GF-D8 (cell line): ENCODE data around the gene NKIRAS2.

ENCODE experiments used
- DNase-seq: peaks from one replicate; lab custom pipeline; 2025; lab: John Stamatoyannopoulos, UW

Gene NKIRAS2

DNA sequence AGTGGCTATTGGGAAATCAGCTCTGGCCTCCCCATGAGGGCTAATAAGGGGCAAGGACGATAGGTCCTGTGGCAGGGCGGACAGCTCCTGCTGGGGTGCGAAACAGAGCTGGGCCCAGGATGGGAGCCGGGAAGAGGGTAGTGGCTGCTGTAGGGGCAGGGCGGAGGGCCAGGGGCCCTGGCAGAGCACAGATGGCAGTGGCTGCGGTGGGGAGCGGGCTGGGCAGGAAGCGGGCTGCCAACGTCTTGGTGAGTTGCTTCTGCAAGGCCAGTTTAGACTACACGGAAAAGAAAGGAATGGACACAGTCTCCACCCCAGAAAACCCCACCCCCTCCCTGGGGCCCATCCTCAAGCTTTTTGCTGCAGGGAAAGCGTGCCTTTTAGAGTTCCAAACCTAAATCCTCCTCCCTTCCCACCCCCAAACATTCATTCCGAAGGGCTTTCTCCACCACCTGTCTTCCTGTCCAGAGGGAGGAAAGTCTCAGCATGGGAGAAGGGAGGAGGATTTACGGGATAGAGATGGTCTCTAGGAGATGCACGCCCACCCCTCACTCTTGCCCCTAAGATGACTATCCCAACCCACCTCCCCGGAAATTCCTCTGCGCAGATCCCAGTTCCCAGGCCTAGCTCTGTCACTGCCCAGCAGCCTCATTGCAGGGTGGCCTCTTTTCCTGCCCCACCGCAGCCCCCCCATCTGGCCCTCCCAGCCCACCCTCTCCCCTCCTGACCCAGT is 7.1 kb downstream of the NKIRAS2 start:
- no peak for DNase-seq

DNA sequence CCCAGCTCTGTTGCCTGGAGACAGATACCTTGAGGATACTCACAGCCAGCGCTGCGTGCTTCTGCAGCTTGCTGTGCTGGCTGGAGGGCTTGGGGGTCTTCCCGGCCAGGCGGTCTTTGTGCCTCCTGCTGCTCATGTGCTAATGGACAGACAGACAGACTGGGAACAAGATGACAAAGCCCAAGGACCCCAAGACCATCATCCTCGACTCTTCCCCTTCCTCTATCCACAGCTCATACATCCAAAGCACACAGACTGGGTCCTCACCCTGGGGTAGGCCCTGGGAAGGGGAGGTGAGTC is 7.7 kb downstream of the NKIRAS2 start:
- DNase-seq = no peak

DNA sequence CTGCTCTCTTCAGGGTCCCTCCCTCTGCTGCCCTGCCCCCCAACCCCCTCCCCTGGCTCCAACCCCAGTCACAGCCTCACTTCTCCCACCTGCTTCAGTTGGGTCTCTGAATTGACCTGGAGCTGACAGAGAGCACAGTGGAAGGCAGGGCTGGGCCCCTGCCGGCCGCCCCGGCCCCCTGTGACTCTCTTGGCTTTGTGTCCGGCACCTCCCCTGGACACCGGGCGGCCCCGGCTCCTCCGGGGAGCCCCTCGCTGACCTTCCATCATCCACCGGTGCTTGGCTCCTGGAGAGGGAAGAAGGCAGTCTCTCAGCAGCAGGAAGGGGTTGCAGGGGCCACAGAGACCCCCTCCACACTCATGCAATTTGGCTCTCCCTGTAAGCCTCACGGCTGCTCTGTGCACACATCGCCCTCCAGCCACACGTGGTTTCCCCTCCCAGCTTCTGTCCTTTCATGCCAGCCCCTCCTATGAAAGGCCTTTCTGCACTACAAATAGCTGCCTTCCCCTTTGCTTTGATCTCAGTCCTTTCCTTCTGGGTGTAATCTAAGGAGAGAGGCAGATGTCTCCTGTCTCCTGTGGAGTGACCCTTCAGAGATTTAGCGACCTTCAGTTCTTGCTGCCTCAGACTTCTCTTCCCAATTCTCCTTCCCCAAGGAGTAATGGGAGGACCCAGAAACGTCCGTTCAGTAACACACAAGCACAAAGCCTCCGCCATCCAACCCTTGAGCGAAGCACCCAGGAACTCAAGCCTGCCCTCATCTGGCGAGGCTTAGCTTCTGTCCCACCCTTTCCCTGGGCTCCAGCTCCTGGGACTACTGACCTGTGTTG is 8.3 kb downstream of the NKIRAS2 start:
- DNase-seq = no peak

DNA sequence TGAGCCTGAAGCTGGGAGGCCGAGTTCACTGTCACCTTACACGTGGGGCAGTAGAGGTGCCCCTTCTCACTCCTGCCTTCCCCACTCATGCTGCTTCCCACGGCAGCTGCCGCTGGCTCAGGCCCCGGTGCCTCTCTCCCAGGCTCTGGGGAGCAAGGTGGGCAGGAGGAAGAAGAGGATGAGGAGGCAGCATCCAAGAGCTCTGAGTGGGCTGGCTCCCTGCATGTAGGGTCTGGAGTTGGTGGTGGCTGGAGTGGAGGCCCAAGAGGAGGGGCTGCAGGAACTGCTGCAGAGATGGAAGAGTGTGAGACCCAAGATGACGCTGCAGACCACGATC is 8.9 kb downstream of the NKIRAS2 start:
- DNase-seq = no peak

DNA sequence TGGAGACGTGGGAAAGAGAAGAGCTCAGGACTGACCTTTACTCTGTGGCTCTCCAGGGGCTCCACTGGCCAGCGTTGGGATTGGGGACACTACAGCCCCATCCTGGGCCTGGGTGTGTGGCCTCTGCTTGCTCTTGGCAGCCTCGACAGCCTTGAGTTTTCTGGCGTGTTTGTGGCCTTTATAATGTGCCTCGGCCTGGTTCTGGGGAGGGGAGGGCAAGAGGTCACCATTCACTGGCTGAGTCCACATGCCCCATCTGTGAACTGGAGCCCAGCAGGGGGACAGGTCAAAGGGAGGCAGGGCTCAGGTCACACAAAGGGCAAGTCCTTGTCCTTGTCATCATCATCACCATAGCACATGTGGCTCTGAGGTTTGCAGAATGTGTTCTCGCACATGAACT is 11.7 kb downstream of the NKIRAS2 start:
- no peak for DNase-seq

DNA sequence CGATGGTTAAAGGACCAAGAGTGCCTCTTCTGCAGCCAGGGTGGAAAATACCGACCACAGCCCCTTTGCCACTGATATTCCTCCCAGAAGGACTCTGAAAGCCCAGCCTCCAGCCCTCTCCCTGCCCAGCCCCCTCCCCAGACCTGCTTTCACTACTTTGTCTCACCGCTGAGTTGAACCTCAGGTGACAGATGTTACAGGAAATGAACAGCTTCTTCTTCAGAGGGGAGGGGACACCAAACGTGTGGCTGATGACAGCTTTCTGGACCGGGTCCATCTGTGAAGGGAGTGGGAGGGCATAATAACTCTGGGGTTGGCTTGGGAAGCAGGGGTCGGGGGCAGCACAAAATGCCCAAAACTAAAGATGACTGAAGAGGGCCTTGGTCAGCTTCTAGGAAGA is 14.2 kb downstream of the NKIRAS2 start:
- no peak for DNase-seq

DNA sequence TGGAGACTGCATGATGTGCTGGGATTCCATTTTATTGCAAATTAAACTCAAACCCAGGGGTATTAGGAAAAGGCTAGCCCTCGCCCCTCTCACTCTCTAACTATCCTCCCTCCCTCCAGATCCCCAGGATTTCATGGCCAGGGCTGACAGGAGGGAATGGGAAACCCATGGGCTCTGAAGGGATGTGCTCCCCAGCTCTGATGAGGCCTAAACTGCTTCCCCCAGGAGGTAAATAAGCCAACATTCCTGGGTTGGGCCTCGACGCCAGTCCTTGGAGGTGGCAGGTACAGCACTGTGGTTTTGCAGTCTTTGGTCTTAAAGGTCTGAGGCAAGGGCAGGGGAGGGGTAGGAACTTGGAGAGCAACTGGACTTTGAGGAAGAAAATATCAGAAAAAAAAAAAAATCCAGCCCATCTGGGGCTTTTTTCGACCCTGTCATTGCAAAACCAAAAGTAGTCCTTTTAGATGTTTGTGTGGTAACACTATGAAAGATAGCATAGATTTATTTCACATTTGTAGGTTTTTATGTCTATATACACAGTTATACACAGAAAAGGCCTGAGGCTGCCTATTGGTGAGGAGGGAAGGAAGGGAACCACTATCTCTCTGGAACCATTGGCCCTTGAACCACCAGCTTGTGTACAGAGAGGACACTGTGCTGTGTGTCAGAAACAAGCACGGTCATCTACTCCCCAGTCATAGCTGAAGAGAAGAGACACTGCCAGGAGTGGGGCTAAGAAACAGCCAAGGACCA is 18.5 kb downstream of the NKIRAS2 start:
- no peak for DNase-seq

DNA sequence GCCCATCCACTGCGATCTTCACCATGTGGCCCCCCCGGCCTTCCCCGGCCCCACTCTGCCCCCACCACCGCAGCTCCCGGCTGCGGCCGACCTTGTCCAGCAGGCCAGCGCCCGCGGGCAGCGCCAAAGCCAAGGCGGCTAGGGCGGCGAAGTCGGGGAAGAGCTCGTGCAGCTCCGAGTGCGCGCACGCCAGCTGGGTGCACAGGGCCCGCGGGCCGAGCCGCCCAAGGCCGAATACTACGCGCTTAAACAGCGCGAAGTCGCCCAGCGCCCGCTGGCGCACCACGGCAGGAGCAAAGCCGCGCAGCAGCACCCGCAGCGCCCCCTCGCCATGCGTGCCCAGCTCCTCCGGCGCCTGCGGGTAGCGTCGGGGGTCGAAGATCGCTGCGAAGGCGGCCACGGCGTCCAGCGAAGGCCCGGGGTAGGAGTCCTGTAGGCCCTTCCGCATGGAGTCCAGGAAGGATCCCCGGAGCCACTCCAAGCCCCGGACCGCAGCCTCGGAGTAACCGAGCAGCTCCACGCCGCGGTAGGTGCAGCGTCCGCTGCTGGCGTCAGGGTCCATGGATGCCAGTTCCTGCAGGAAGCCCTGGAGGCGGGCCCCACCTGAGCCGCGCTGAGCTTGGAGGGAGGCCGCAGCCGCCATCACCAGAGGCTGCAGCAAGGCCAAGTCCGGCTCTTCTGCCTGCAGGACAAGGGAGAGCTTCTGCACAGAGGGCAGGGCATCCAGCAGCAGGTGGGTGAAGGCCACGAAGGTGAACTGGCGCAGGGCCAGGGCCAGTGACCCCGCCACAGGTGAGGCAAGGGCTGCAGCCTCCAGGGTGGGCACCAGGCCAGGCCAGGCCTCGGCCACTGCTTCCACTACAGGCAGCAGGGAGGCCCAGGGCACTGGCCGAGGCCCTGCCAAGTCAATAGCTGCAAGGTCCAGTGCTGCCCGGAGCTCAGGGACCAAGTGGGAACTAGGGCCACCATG is 20.2 kb downstream of the NKIRAS2 start:
- DNase-seq = no peak

DNA sequence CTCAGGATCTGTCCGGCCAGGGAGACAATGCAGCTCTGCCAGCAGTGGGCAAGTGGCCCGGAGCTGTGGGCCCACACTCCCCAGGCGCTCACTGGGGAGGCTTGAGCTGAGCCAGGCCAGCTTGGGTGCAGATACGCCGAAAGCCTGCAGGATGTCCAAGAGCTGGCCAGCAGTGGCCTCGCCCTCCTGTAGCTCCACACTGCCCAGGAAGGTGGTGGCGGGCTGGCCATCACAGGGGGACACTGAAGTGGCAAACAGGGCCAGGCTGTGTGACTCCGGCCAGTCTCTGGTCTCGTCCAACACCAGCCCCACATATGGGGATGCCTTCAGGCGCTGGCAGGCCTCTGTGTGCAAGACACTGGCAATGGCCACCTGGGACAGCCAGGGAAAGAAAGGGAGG is 20.9 kb downstream of the NKIRAS2 start:
- DNase-seq = no peak

DNA sequence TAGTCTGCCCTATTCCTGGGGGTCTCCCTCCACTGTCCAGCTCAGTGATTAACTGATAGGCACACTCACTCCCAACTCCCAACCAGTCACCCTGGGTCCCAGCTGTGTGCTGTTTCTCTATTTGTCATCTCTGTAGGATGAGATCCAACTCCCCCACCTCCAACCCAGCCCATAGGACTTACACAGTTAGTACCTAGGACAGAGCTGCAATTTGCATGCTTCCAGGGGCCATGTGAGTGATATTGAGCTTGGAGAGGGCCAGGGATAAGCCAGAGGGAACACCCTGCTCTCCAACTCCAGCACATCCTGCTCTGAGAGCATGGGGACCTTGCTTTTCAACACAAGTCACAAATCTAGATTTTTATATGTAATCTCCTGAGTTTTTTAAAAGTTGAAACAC is 21.7 kb downstream of the NKIRAS2 start:
- DNase-seq = no peak

DNA sequence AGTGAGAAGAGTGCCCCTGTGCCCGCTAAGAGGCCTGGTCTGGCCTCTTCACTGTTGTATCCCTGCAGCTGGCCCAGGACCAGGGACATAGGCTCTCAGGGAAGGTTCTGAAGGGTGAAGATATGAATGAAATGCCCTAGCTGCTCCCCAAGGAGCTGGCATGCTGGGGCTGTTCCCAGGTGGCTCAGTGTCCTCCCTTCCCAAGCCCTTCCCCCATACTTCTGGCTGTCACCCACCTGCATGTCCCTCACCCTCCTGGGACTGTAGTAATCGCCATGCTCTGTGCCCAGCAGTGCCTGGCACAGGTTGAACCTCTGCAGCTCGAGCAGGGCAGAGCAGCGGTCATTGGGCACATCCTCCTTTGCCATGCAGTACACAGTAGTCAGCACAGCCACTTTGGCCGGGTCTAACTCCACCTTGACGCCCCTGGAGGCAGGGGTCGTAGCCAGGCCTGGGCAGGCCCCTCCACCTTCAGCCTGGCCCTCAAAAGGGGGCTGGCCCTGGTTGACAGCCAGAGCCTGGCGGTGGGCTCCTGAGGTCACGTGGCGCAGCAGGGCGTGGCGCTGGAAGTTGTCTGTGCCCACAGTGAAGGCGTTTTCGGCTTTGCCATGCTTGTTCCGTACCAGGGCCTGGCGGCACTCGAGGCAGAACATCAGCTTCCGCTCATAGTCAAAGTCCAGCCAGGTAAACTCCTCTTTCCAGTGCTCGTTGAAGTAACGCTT is 22.9 kb downstream of the NKIRAS2 start:
- DNase-seq = no peak

DNA sequence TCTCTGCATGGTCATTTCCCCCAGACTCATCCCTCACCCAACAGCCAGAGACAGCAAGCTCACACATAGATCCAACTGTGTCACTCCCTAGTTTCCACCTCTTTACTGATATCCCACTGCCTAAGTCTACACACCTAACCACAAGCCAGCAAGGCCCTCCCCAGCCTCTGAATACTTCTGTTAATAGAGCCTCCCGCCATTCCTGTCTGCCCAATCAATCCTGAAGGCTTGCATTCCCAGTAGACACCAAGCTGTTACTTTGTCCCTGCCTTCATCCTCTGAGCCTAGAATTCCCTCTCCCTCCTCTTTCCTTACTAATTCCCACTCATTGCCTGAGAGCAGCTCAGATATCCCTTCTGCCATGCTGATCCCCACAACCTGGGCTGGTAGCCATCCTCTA is 25.8 kb downstream of the NKIRAS2 start:
- DNase-seq = no peak

DNA sequence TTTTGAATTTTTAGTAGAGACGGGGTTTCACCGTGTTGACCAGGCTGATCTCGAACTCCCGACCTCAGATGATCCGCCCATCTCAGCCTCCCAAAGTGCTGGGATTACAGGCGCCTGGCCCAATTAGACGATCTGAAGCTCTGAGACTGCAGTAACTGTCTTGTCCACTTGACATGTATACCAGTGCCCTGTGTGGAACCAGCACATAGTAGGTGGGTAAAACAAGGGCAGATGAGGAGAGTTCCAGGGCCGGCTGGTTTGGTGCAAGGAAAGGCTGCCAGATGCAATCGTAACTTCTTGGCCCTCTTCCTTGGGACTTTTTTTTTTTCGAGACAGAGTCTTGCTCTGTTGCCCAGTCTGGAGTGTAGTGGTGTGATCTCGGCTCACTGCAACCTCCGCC is 27.5 kb downstream of the NKIRAS2 start:
- DNase-seq = no peak

DNA sequence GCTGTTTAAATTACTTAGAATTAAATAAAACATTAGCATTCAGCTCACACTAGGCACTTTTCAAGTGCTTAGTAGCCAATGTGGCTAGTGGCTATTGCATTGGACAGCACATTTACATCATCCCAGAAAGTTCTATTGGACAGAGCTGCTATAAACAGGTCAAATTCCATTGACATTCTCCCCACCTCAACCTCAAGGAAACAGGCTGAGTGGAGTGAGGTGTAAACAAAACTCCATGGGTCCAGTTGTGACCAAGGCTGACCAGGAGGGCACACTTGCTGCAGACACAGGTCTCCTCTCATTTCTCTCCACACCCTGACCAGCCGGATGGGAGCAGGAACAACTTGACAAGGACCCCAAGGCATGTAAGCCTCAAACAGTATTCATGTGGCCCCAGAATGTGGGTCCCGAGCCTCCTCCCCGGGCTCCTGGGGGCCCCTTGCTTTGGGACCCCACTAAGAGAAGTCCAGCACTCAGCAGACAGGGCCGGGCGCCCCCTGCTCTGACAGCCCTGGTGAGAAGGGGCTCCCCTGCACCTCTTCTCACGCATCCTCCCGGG is 30.0 kb downstream of the NKIRAS2 start:
- DNase-seq = no peak

DNA sequence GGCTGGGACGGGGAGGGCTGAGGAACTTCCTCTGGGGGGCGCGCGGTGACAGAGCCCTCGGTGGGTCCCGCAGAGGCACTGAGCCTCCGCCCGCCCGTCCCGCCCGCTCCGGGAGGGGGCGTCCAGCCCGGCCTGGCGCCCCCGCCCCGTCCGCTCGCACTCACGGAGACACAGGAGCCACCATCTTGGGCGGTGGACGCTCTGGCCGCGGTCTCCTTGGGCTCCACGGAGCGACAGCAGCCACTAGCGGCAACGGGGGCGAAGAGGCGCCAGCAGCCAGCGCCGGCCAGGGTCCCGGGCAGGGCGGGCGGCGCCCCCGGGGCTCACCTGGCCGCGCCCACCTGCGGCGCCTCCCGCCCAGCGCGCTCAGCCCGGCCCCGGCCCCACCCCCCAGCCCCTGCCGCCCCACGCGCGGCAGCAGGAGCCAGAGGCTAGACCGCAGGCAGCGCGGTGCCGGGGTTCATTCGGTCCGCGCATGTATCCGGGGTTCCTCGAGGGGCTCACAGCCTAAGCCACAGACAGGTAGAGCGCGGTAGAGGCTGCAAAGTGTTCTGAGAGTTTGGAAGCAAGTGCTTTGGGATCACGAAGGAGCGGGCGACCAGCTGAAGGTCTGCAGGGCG is 30.6 kb downstream of the NKIRAS2 start, which contains the start of gene C17orf113:
Gene C17orf113 (minus strand): TSS at position 209 of the 620 bp plus-strand sequence. CDS start 7,225 bp downstream, outside the sequence.
- no peak for DNase-seq

DNA sequence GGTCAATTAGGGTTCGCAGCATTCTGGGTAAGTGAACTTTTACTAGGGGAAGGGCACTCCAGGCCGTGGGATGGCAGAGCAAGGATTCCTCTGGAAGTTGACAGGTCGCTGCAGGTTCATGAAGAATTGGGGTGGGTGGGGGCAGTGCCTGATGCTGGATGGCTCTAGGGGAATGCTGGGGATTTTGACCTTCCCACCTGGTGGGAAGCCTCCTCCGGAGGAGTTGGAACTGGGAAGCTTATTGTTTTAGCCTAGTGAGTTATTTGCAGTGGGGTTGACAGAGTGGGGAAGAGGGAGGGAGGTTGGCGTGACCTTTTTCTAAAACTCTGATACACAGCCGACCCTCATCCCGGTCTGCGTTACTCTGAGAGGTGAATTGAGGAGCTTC is 31.1 kb downstream of the NKIRAS2 start:
- no peak for DNase-seq

DNA sequence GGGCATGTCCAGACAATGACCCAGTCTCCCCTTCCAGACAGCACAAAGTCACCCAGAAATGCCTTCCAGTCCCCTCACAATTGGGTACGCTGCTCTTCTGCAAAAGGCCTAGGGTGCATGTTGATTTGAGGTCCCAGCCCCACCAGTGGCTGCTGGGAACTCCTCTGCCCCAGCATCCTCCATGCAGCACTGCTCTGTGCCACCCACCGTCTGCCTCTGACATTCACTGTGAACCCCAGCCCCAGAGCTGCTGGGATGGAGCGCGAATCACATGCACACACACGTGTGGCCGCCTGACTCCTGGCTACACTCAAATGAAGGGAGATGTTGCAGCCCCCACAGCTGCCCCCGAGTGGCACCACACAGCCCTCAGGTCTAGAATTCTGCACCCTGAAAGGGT is 31.8 kb downstream of the NKIRAS2 start:
- DNase-seq = no peak

DNA sequence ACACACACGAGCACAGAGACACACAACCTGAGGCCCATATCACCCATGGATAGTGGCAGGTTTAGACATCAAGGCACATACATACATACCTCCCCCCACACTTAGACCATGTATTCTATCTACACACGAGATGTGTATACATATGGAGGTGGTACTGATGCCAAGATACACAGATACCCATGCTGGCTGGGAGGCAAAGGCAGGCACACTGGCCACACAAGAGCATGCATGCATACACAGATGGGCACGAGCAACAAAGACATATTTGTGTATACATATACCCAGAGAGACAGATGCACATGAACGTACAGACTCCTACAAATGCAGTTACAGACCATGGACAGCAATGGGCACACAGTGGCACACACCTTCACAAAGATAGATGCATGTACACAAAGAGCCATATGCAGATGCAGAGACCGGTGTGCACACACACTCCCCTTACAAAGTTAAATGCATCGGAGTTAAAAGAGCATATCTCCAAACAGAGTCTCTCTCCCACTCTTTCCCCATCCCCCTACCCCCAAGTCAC is 32.5 kb downstream of the NKIRAS2 start:
- DNase-seq = no peak

DNA sequence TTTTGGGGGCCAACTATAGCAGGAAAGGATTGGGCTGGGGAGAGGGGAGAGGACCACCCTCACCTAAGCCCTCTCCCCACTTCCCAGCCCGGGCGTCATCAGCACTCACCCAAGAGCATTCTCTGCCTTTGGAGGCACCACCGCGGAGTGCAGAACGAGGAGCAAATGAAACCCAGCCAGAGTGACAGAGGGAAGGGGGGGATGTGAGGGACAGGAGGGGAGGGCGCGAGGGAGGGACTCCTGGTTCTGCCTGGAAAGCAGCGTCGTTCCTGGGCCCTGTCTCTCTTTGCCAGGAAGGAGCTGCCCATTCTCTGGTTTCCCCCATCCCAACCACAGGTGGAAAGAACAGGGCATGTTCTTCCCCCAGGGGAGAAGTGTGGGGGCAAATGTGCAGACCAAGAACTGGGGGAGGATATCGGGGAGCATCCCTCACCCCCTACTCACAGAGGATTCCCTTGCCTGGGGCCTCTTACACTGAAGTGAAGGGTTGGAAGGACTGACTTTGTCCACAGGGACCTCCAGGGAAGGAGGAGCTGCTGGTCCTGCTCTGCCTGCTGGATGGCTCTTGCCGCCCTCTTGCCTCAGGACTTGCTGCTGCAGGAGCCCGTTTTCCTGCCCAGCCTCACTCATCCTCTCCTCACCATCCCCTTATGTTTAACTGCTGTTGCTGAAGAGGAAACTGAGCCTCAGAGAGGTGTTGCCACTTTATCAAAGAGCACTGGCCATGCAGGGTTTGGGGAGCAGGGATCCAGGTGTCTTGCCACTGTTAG is 34.0 kb downstream of the NKIRAS2 start:
- no peak for DNase-seq
